ENCODE data around the gene TDRD15.
A peak's percentile ranks its signal among the peaks of the same experiment; 100 is the strongest.
"Not testable (repeated sequence)": the region's sequence is repeated elsewhere in the genome, so short reads cannot be mapped to it uniquely, and the experiment has no call there.

TDRD15 gene

GRCh38 chr2:21123473-21124393 lies at the start of gene TDRD15:
TSS of gene TDRD15 (plus strand) at chr2:21123968. CDS start at chr2:21137468, 13,500 bp downstream.
- in situ Hi-C loops (cut with MboI; ENCODE audit: low pct_unique_long_range_greater_than_20kb, low sequenced_read_pairs): no loop called here
- DNase-seq: no peak

GRCh38 chr2:21078296-21078695 lies 45.5 kb upstream of the TDRD15 start:
- in situ Hi-C loops (cut with MboI; ENCODE audit: low pct_unique_long_range_greater_than_20kb, low sequenced_read_pairs): no loop called here
- no peak for DNase-seq

GRCh38 chr2:21083482-21083881 lies 40.3 kb upstream of the TDRD15 start:
- in situ Hi-C loops (cut with MboI; ENCODE audit: low pct_unique_long_range_greater_than_20kb, low sequenced_read_pairs): no loop called here
- no peak for DNase-seq

GRCh38 chr2:21084401-21084800 lies 39.4 kb upstream of the TDRD15 start:
- in situ Hi-C loops (cut with MboI; ENCODE audit: low pct_unique_long_range_greater_than_20kb, low sequenced_read_pairs): no loop called here
- no peak for DNase-seq

- in situ Hi-C loops (cut with MboI; ENCODE audit: low pct_unique_long_range_greater_than_20kb, low sequenced_read_pairs): no loop called here
- DNase-seq: no peak
Measured at GRCh38 chr2:21092308-21092869, 31.4 kb upstream of the TDRD15 start.

GRCh38 chr2:21095178-21095577 lies 28.6 kb upstream of the TDRD15 start:
- in situ Hi-C loops (cut with MboI; ENCODE audit: low pct_unique_long_range_greater_than_20kb, low sequenced_read_pairs): no loop called here
- no peak for DNase-seq

- in situ Hi-C loops (cut with MboI; ENCODE audit: low pct_unique_long_range_greater_than_20kb, low sequenced_read_pairs): no loop called here
- DNase-seq: no peak
Measured at GRCh38 chr2:21095714-21096113, 28.1 kb upstream of the TDRD15 start.

GRCh38 chr2:21096458-21096857 lies 27.3 kb upstream of the TDRD15 start:
- in situ Hi-C loops (cut with MboI; ENCODE audit: low pct_unique_long_range_greater_than_20kb, low sequenced_read_pairs): no loop called here
- DNase-seq: no peak

GRCh38 chr2:21097331-21097730 lies 26.4 kb upstream of the TDRD15 start:
- in situ Hi-C loops (cut with MboI; ENCODE audit: low pct_unique_long_range_greater_than_20kb, low sequenced_read_pairs): no loop called here

GRCh38 chr2:21098294-21098693 lies 25.5 kb upstream of the TDRD15 start:
- DNase-seq: no peak
- in situ Hi-C loops (cut with MboI; ENCODE audit: low pct_unique_long_range_greater_than_20kb, low sequenced_read_pairs): no loop called here

More at GRCh38 chr2:21097331-21097730, 26.4 kb upstream of the TDRD15 start:
- no peak for DNase-seq

GRCh38 chr2:21099281-21099907 lies 24.4 kb upstream of the TDRD15 start:
- DNase-seq: no peak
- in situ Hi-C loops (cut with MboI; ENCODE audit: low pct_unique_long_range_greater_than_20kb, low sequenced_read_pairs): no loop called here

GRCh38 chr2:21101514-21102155 lies 22.1 kb upstream of the TDRD15 start:
- in situ Hi-C loops (cut with MboI; ENCODE audit: low pct_unique_long_range_greater_than_20kb, low sequenced_read_pairs): not testable (repeated sequence)
- peak; percentile 91 for DNase-seq

- in situ Hi-C loops (cut with MboI; ENCODE audit: low pct_unique_long_range_greater_than_20kb, low sequenced_read_pairs): no loop called here
- no peak for DNase-seq
Measured at GRCh38 chr2:21102356-21102755, 21.4 kb upstream of the TDRD15 start.

- no peak for DNase-seq
- in situ Hi-C loops (cut with MboI; ENCODE audit: low pct_unique_long_range_greater_than_20kb, low sequenced_read_pairs): no loop called here
Measured at GRCh38 chr2:21103274-21103891, 20.4 kb upstream of the TDRD15 start.

GRCh38 chr2:21104030-21104660 lies 19.6 kb upstream of the TDRD15 start:
- no peak for DNase-seq
- in situ Hi-C loops (cut with MboI; ENCODE audit: low pct_unique_long_range_greater_than_20kb, low sequenced_read_pairs): no loop called here

- in situ Hi-C loops (cut with MboI; ENCODE audit: low pct_unique_long_range_greater_than_20kb, low sequenced_read_pairs): loop anchor here (10.0 kb wide), 1 partner anchor 66 kb away; the partner anchor contains the start of gene APOB
- no peak for DNase-seq
Measured at GRCh38 chr2:21111012-21111411, 12.8 kb upstream of the TDRD15 start.

GRCh38 chr2:21117688-21118087 lies 6.1 kb upstream of the TDRD15 start:
- in situ Hi-C loops (cut with MboI; ENCODE audit: low pct_unique_long_range_greater_than_20kb, low sequenced_read_pairs): loop anchor here (10.0 kb wide), 1 partner anchor 73 kb away; the partner anchor contains the start of gene APOB
- DNase-seq: no peak

GRCh38 chr2:21118302-21118920 lies 5.4 kb upstream of the TDRD15 start:
- in situ Hi-C loops (cut with MboI; ENCODE audit: low pct_unique_long_range_greater_than_20kb, low sequenced_read_pairs): loop anchor here (10.0 kb wide), 1 partner anchor 74 kb away; the partner anchor contains the start of gene APOB
- peak; percentile 65 for DNase-seq
